HuH-7 (cell line): ENCODE measurements around the gene PTPN5.

Experiments used
- DNase-seq: peaks from one replicate; pipeline ENCODE4 v3.0.0; 2011; ENCODE audit warnings: low spot score

The PTPN5 gene

GRCh38 chr11:18773104-18773503 is 18.5 kb downstream of the PTPN5 start:
- DNase-seq, result no peak

GRCh38 chr11:18772211-18772610 is 19.4 kb downstream of the PTPN5 start:
- no peak for DNase-seq

- DNase-seq, result no peak
These were observed 20.1 kb downstream of the PTPN5 start for GRCh38 chr11:18771266-18772035.

- no peak for DNase-seq
These were observed 21.0 kb downstream of the PTPN5 start for GRCh38 chr11:18770479-18771125.

GRCh38 chr11:18769802-18770456 is 21.7 kb downstream of the PTPN5 start:
- no peak for DNase-seq

GRCh38 chr11:18768978-18769377 is 22.6 kb downstream of the PTPN5 start:
- DNase-seq, result no peak

GRCh38 chr11:18768472-18768901 is 23.1 kb downstream of the PTPN5 start:
- no peak for DNase-seq

GRCh38 chr11:18766015-18766414 is 25.6 kb downstream of the PTPN5 start:
- DNase-seq, result no peak

- no peak for DNase-seq
These were observed 26.0 kb downstream of the PTPN5 start for GRCh38 chr11:18765554-18765953.

GRCh38 chr11:18761741-18762140 is 29.9 kb downstream of the PTPN5 start:
- no peak for DNase-seq

GRCh38 chr11:18761144-18761543 is 30.5 kb downstream of the PTPN5 start:
- DNase-seq, result no peak

GRCh38 chr11:18757811-18758210 is 33.8 kb downstream of the PTPN5 start:
- DNase-seq, result no peak

- no peak for DNase-seq
These were observed 34.7 kb downstream of the PTPN5 start for GRCh38 chr11:18756889-18757288.

- no peak for DNase-seq
These were observed 37.3 kb downstream of the PTPN5 start for GRCh38 chr11:18754308-18754707.

GRCh38 chr11:18752502-18752901 is 39.1 kb downstream of the PTPN5 start:
- no peak for DNase-seq

GRCh38 chr11:18750944-18751343 is 40.7 kb downstream of the PTPN5 start:
- no peak for DNase-seq

GRCh38 chr11:18749681-18750319 is 41.8 kb downstream of the PTPN5 start:
- DNase-seq, result no peak

GRCh38 chr11:18748766-18749365 is 42.7 kb downstream of the PTPN5 start:
- no peak for DNase-seq

GRCh38 chr11:18745251-18745650 is 46.3 kb downstream of the PTPN5 start:
- no peak for DNase-seq

GRCh38 chr11:18743900-18744514 is 47.6 kb downstream of the PTPN5 start:
- no peak for DNase-seq

GRCh38 chr11:18743365-18743764 is 48.2 kb downstream of the PTPN5 start:
- no peak for DNase-seq

- DNase-seq, result no peak
These were observed 49.8 kb downstream of the PTPN5 start for GRCh38 chr11:18741783-18742182.
